Adipocyte (in vitro differentiated cells): ENCODE results near the gene ST8SIA1.
"Not testable (repeated sequence)": the region's sequence is repeated elsewhere in the genome, so short reads cannot be mapped to it uniquely, and the experiment has no call there.

ENCODE experiments used
- DNase-seq: peaks from one replicate; pipeline ENCODE4 v3.0.0-alpha.2; 2015; ENCODE audit warnings: low read depth
- H3K27me3 ChIP-seq: replicated peaks from 2 replicates; pipeline ENCODE4 v1.7.0; 2013; ENCODE audit warnings: mild to moderate bottlenecking, low read length, moderate library complexity; ENCODE audit not compliant: control insufficient read depth, insufficient read depth
- H3K36me3 ChIP-seq: 2 replicates; pipeline ENCODE4 v1.7.0; 2013; ENCODE audit warnings: low read length, mild to moderate bottlenecking, moderate library complexity; ENCODE audit not compliant: control insufficient read depth, insufficient read depth, severe bottlenecking
- H3K4me1 ChIP-seq: 2 replicates; pipeline ENCODE4 v1.7.0; 2013; ENCODE audit warnings: mild to moderate bottlenecking, low read length, moderate library complexity; ENCODE audit not compliant: control insufficient read depth, insufficient read depth
- H3K4me3 ChIP-seq: 2 replicates; pipeline ENCODE4 v1.7.0; 2013; ENCODE audit warnings: mild to moderate bottlenecking, low read length, moderate library complexity
- H3K9ac ChIP-seq: 2 replicates; pipeline ENCODE4 v1.7.0; 2013; ENCODE audit warnings: mild to moderate bottlenecking, low read length, moderate library complexity
- H3K9me3 ChIP-seq: 2 replicates; pipeline ENCODE4 v1.7.0; 2013; ENCODE audit warnings: mild to moderate bottlenecking, low read length, moderate library complexity; ENCODE audit not compliant: control insufficient read depth

The ST8SIA1 gene

GRCh38 chr12:22163594-22163993 is 170.9 kb downstream of the ST8SIA1 start:
- Histone ChIP-seq H3K4me3 (no peak overlapping the region), H3K9me3 (peaks cover 4% of the 10 kb centered on the region)

DNA sequence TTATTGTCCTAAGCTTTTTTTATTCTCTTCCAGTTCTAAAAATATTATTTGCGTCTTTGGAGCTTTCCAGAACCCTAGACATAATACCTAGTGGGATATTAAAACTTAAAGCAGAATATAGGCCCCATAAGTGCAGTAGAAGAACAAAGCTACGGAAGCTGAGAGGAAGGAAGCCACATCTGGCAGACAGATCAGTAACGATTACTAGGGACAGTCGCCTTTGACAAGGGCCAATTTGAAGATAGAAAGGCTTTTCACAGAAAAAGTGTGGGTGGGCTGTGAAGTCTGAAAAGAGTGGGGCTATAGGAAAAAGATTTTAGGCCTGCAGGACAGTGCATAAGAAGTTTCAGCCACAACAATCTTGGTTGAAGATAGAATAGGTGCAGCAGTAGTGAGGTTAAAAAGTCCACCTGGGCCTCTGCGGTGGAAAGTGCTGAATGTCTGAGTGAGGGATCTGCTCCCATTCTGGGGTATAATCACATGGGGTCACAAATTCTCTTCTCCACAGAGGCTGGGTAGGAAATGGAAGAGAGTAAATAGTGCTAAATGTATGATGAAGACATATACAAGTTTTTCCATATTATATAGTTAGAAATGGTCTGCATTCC is 174.0 kb downstream of the ST8SIA1 start:
- H3K36me3 ChIP-seq: no peaks in the 10 kb centered on the region
- no peak overlapping the region for H3K4me3 ChIP-seq
- H3K4me1 ChIP-seq: peaks cover 5% of the 10 kb centered on the region
- H3K9me3 ChIP-seq: peaks cover 4% of the 10 kb centered on the region
- no peak overlapping the region for H3K9ac ChIP-seq
- no peaks in the 10 kb centered on the region for H3K27me3 ChIP-seq
- no peak for DNase-seq

More at GRCh38 chr12:22163594-22163993, 170.9 kb downstream of the ST8SIA1 start:
- no peak for DNase-seq
- H3K9ac ChIP-seq: no peak overlapping the region
- H3K36me3 ChIP-seq: no peaks in the 10 kb centered on the region
- no peaks in the 10 kb centered on the region for H3K4me1 ChIP-seq
- no peaks in the 10 kb centered on the region for H3K27me3 ChIP-seq

DNA sequence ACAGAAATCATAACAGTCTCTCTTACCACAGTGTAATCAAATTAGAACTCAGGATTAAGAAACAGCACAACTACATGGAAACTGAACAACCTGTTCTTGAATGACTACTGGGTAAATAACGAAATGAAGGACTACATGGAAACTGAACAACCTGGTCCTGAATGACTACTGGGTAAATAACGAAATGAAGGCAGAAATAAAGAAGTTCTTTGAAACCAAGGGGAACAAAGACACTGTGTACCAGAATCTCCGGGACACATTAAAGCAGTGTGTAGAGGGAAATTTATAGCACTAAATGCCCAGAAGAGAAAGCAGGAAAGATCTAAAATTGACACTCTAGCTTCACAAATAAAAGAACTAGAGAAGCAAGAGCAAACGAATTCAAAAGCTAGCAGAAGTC is 185.2 kb downstream of the ST8SIA1 start:
- not testable (repeated sequence) for H3K36me3 ChIP-seq, H3K9ac ChIP-seq, H3K9me3 ChIP-seq, H3K4me1 ChIP-seq, H3K4me3 ChIP-seq, H3K27me3 ChIP-seq, DNase-seq

DNA sequence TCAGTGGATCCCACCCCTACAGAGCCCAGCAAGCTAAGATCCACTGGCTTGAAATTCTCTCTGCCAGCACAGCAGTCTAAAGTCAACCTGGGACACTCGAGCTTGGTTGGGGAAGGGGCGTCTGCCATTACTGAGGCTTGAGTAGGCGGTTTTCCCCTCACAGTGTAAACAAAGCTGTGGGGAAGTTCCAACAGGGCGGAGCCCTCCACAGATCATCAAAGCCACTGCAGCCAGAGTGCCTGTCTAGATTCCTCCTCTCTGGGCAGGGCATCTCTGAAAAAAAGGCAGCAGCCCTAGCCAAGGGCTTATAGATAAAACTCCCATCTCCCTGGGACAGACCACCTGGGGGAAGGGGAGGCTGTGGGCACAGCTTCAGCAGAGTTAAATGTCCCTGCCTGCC is 187.8 kb downstream of the ST8SIA1 start:
- DNase-seq, H3K4me3 ChIP-seq, H3K27me3 ChIP-seq, H3K4me1 ChIP-seq, H3K9me3 ChIP-seq, H3K36me3 ChIP-seq, H3K9ac ChIP-seq: not testable (repeated sequence)
